CD14-positive monocyte (primary cell): ENCODE results near the gene RAP2A. TPM values are rescaled to one million over a fixed set of nuclear protein-coding genes. Genes with fewer than 3 reads are reported as not detected.
A peak's percentile ranks its signal among the peaks of the same experiment; 100 is the strongest.

Experiments
- DNase-seq, 3 donors: peaks; one replicate each; pipeline ENCODE4 v3.0.0-alpha.2; 2011 to 2022
- H2AFZ ChIP-seq: 2 replicates; pipeline ENCODE4 v1.6.0; 2012; ENCODE audit warnings: mild to moderate bottlenecking, low read depth, low read length, inconsistent platforms; ENCODE audit not compliant: insufficient read depth, poor library complexity, severe bottlenecking
- H3K27ac ChIP-seq, 2 donors: 1 replicate in 1 of 2; 2 replicates in 1 of 2; pipeline ENCODE4 v1.5.1; 2012 to 2013; ENCODE audit warnings: low read length in 2 of 2, control low read depth in 1 of 2, inconsistent platforms in 1 of 2, low read depth in 1 of 2, mild to moderate bottlenecking in 1 of 2
- H3K27me3 ChIP-seq, 2 donors: one replicate each; pipeline versions ENCODE4 v1.6.0 to v1.6.1; 2011 to 2013; ENCODE audit warnings: low read length in 2 of 2; ENCODE audit not compliant: control insufficient read depth in 2 of 2, insufficient read depth in 2 of 2
- H3K36me3 ChIP-seq, 2 donors: replicated peaks in 1 of 2; 1 replicate in 1 of 2; 2 replicates in 1 of 2; pipeline versions ENCODE4 v1.5.1 to v1.6.1; 2012 to 2013; ENCODE audit warnings: low read length in 2 of 2, control low read depth in 1 of 2, inconsistent platforms in 1 of 2, mild to moderate bottlenecking in 1 of 2; ENCODE audit not compliant: insufficient read depth in 2 of 2, control insufficient read depth in 1 of 2
- H3K4me1 ChIP-seq, 2 donors: 1 replicate in 1 of 2; 2 replicates in 1 of 2; pipeline versions ENCODE4 v1.5.1 to v1.6.1; 2012 to 2013; ENCODE audit warnings: low read length in 2 of 2, control low read depth in 1 of 2, inconsistent platforms in 1 of 2, mild to moderate bottlenecking in 1 of 2, moderate library complexity in 1 of 2; ENCODE audit not compliant: insufficient read depth in 2 of 2, control insufficient read depth in 1 of 2
- H3K4me2 ChIP-seq: replicated peaks from 2 replicates; pipeline ENCODE3; 2012; ENCODE audit warnings: low read length, moderate library complexity, mild to moderate bottlenecking; ENCODE audit not compliant: poor library complexity, severe bottlenecking; ENCODE audit errors: extremely low read depth
- H3K4me3 ChIP-seq, 3 experiments: fragments of 200-600 bp in 1 of 3; sonication (generic) in 1 of 3; replicated peaks in 1 of 3; 1 replicate in 2 of 3; 2 replicates in 1 of 3; pipeline ENCODE4 v1.5.1; 2011 to 2013; ENCODE audit warnings: low read length in 3 of 3, mild to moderate bottlenecking in 3 of 3, control low read depth in 2 of 3, low read depth in 2 of 3, inconsistent platforms in 1 of 3, moderate library complexity in 1 of 3
- H3K79me2 ChIP-seq: 2 replicates; pipeline ENCODE4 v1.6.0; 2012; ENCODE audit warnings: mild to moderate bottlenecking, control low read depth, inconsistent platforms, low read length, moderate library complexity; ENCODE audit not compliant: insufficient read depth
- H3K9ac ChIP-seq: 2 replicates; pipeline ENCODE4 v1.6.0; 2017; ENCODE audit warnings: low read length, mild to moderate bottlenecking; ENCODE audit not compliant: insufficient read depth, poor library complexity, severe bottlenecking
- H3K9me3 ChIP-seq, 2 donors: replicated peaks in 1 of 2; 1 replicate in 1 of 2; 2 replicates in 1 of 2; pipeline versions ENCODE4 v1.5.1 to v1.6.1; 2012 to 2013; ENCODE audit warnings: low read length in 2 of 2, control low read depth in 1 of 2; ENCODE audit not compliant: control insufficient read depth in 1 of 2, insufficient read depth in 1 of 2
- H4K20me1 ChIP-seq: 2 replicates; pipeline ENCODE4 v1.6.0; 2012; ENCODE audit warnings: mild to moderate bottlenecking, low read length, control low read depth, moderate library complexity; ENCODE audit not compliant: insufficient read depth
- H3K27ac Mint-ChIP-seq, 7 donors: one replicate each; pipeline ENCODE4 v1.8.0; 2020; ENCODE audit warnings: mild to moderate bottlenecking in 7 of 7, mixed read lengths in 7 of 7, moderate library complexity in 6 of 7, inconsistent platforms in 2 of 7
- H3K27me3 Mint-ChIP-seq, 3 donors: one replicate each; pipeline ENCODE4 v1.8.0; 2021 to 2022; ENCODE audit warnings: low read depth in 3 of 3, mild to moderate bottlenecking in 3 of 3, mixed read lengths in 3 of 3, moderate library complexity in 3 of 3, inconsistent platforms in 1 of 3
- H3K36me3 Mint-ChIP-seq, 2 donors: one replicate each; pipeline ENCODE4 v1.8.0; 2020; ENCODE audit warnings: mixed read lengths in 2 of 2, inconsistent platforms in 1 of 2, mild to moderate bottlenecking in 1 of 2
- H3K4me1 Mint-ChIP-seq: one replicate; pipeline ENCODE4 v1.8.0; 2020; ENCODE audit warnings: mild to moderate bottlenecking, mixed read lengths
- H3K4me3 Mint-ChIP-seq, 2 donors: one replicate each; pipeline ENCODE4 v1.8.0; 2020; ENCODE audit warnings: mild to moderate bottlenecking in 2 of 2, mixed read lengths in 2 of 2, moderate library complexity in 1 of 2
- H3K9me3 Mint-ChIP-seq, 7 donors: one replicate each; pipeline ENCODE4 v1.8.0; 2020 to 2022; ENCODE audit warnings: mixed read lengths in 7 of 7, mild to moderate bottlenecking in 6 of 7, moderate library complexity in 6 of 7, inconsistent platforms in 2 of 7
- WGBS: methylation state at CpG from one replicate; pipeline ENCODE4 v1.1.5; 2013; ENCODE audit warnings: missing lambda C conversion rate; ENCODE audit not compliant: insufficient coverage; 5-methylcytosine and 5-hydroxymethylcytosine counted together
- intact Hi-C, 2 donors: fragments of 100-400 bp; cut with micrococcal nuclease; formaldehyde crosslinking; loops; one replicate each; pipeline versions ENCODE4 v1.15.0 to v1.15.1; 2023
- polyA plus RNA-seq, 3 donors: library from polyadenylated mRNA; depleted of rRNA in 1 of 3; unstranded in 2 of 3; stranded (reverse) in 1 of 3; fragments of 300-500 nt in 2 of 3; fragments of >200 nt in 1 of 3; fragmentation: Illumina TruSeq in 2 of 3; gene quantifications; 1 replicate in 2 of 3; 2 replicates in 1 of 3; pipeline ENCODE4 v1.2.3, GENCODE V29; 2012 to 2021
- TF ChIP-seq, protein P1 (sequence below): fragments of 200-600 bp; IDR thresholded peaks from one replicate; pipeline ENCODE4 v1.8.0; 2022; ENCODE audit warnings: antibody characterized with exemption, mild to moderate bottlenecking

RAP2A gene
- polyA plus RNA-seq, 3 donors = 2.3 to 5.3 (median 4.5) TPM

DNA sequence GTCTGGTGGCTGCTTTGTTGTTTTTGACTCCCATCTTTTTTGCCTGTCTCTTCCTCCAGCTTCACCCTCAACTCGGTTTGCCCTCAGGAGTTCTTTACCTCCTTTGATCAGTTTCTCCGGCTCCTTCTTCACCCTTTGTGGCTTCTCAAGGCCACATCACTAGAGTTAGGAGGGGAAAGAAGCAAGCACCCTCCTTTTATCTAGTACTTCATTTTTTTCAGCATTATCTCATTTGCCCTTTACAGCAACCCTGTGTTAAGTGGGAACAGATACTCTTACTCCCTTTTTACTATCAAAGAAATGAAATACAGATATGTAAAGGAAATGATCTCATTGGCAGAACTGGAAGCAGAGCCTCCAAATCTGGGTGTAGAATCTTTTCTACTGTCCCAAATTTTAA, 26.9 kb downstream of the RAP2A start:
- Histone ChIP-seq H2AFZ (no peak overlapping the region), H3K27ac (peak overlapping the region in 1 of 2 donors; percentile 42), H3K4me2 (no peak overlapping the region), H3K36me3 (peaks cover 13 to 20% of the 10 kb centered on the region in 2 donors), H3K9me3 (no peaks in the 10 kb centered on the region), H3K4me3 (no peak overlapping the region), H3K9ac (no peak overlapping the region), H3K4me1 (peaks cover 0 to 5% of the 10 kb centered on the region in 2 donors), H3K27me3 (no peaks in the 10 kb centered on the region), H3K79me2 (no peaks in the 10 kb centered on the region), H4K20me1 (peaks cover 3% of the 10 kb centered on the region)
- Mint-ChIP-seq H3K4me3 (no peak overlapping the region), H3K27me3 (no peaks in the 10 kb centered on the region), H3K4me1 (peaks cover 16% of the 10 kb centered on the region), H3K27ac (peak overlapping the region in 2 of 7 donors; percentile 11 to 62), H3K9me3 (peaks cover 0 to under 1% (median 0%) of the 10 kb centered on the region in 7 donors), H3K36me3 (peaks cover 19 to 21% of the 10 kb centered on the region in 2 donors)
- no peak for DNase-seq
- TF ChIP-seq, protein P1, sequence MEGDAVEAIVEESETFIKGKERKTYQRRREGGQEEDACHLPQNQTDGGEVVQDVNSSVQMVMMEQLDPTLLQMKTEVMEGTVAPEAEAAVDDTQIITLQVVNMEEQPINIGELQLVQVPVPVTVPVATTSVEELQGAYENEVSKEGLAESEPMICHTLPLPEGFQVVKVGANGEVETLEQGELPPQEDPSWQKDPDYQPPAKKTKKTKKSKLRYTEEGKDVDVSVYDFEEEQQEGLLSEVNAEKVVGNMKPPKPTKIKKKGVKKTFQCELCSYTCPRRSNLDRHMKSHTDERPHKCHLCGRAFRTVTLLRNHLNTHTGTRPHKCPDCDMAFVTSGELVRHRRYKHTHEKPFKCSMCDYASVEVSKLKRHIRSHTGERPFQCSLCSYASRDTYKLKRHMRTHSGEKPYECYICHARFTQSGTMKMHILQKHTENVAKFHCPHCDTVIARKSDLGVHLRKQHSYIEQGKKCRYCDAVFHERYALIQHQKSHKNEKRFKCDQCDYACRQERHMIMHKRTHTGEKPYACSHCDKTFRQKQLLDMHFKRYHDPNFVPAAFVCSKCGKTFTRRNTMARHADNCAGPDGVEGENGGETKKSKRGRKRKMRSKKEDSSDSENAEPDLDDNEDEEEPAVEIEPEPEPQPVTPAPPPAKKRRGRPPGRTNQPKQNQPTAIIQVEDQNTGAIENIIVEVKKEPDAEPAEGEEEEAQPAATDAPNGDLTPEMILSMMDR = no peak
- WGBS = no CpG with 5 or more reads among the region's 2 CpGs
- intact Hi-C loops = no loop called here

DNA sequence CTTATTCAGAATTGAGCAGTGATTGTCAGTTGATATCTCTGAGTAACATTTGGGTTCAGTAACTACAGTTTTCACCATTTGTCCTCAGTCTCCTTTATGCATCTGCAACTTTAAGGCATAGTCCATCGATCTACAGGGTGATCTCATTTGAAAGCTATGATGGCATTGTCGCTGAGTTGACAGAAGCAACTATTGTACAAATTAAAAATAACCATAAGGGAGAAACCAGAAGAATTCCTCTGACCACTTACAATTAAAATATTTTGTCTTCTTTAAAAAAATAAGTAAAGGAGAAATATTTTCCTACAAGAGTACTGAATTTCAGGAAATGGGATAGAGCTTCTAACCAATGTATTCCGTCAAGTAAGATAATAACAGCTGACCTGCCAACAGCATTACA, 30.6 kb downstream of the RAP2A start:
- Histone ChIP-seq H3K4me2 (no peak overlapping the region), H3K36me3 (peaks cover 13 to 20% of the 10 kb centered on the region in 2 donors), H2AFZ (no peak overlapping the region), H3K27me3 (no peaks in the 10 kb centered on the region), H3K27ac (no peak overlapping the region), H3K9me3 (no peaks in the 10 kb centered on the region), H3K79me2 (no peaks in the 10 kb centered on the region), H3K9ac (no peak overlapping the region), H3K4me1 (peaks cover 0 to 5% of the 10 kb centered on the region in 2 donors), H3K4me3 (no peak overlapping the region), H4K20me1 (peaks cover 3% of the 10 kb centered on the region)
- no peak overlapping the region for H3K27ac Mint-ChIP-seq
- peaks cover 0 to 1% (median 0%) of the 10 kb centered on the region in 3 donors for H3K27me3 Mint-ChIP-seq
- peaks cover 19 to 21% of the 10 kb centered on the region in 2 donors for H3K36me3 Mint-ChIP-seq
- TF ChIP-seq, protein P1 = no peak
- peaks cover 13% of the 10 kb centered on the region for H3K4me1 Mint-ChIP-seq
- peaks cover 0 to under 1% (median 0%) of the 10 kb centered on the region in 7 donors for H3K9me3 Mint-ChIP-seq
- intact Hi-C loops = no loop called here
- DNase-seq = no peak
- WGBS = no CpG with 5 or more reads among the region's 3 CpGs
- no peak overlapping the region for H3K4me3 Mint-ChIP-seq
